ENCODE results near the gene EFHD1. TPM values are rescaled to one million over a fixed set of nuclear protein-coding genes. Genes with fewer than 3 reads are reported as not detected.

EFHD1 gene
- total and polyA plus RNA-seq, 2 experiments from 2014 or later, result 3.4 to 6.4 TPM

GRCh38 chr2:232653441-232653840 lies 20.0 kb downstream of the EFHD1 start:
- peaks cover 8% of the 10 kb centered on the region for H3K27me3 Mint-ChIP-seq (ENCODE audit: insufficient read depth, low read depth, poor library complexity)

More at GRCh38 chr2:232653441-232653840, 20.0 kb downstream of the EFHD1 start:
- DNase-seq (ENCODE audit: low spot score) (no peak), ATAC-seq (no peak; the same call in 2 of the 3 replicates)
- Histone ChIP-seq H3K27me3 (ENCODE audit: insufficient read depth) (no peaks in the 10 kb centered on the region), H4K20me1 (replicated peaks; ENCODE audit: insufficient read depth) (no peaks in the 10 kb centered on the region), H3K36me3 (ENCODE audit: insufficient read depth) (no peaks in the 10 kb centered on the region), H3F3A (replicated peaks; ENCODE audit: low read depth) (no peaks in the 10 kb centered on the region), H3K4me3 (no peak overlapping the region), H2AFZ (no peak overlapping the region), H3K9me2 (ENCODE audit: insufficient read depth) (no peaks in the 10 kb centered on the region), H3K27ac (ENCODE audit: low read depth) (no peak overlapping the region), H3K4me1 (ENCODE audit: insufficient read depth) (peaks cover 13% of the 10 kb centered on the region; the same call in 1 of the 2 replicates), H3K4me2 (no peak overlapping the region), H3K79me2 (replicated peaks; ENCODE audit: insufficient read depth) (no peaks in the 10 kb centered on the region)
- Mint-ChIP-seq H3K9me3 (no peaks in the 10 kb centered on the region), H3K27ac (no peak overlapping the region), H3K4me3 (no peak overlapping the region), H3K4me1 (no peaks in the 10 kb centered on the region; the same call in 1 of the 3 replicates), H3K36me3 (ENCODE audit: low read depth) (no peaks in the 10 kb centered on the region)
- TF ChIP-seq EZH2 (IDR thresholded peaks at IDR 0.05; ENCODE audit: low read depth, unreplicated experiment) (no peak), REST (IDR thresholded peaks at IDR 0.05; ENCODE audit: unreplicated experiment) (no peak), ZNF462 (CRISPR knock-in tag; IDR thresholded peaks at IDR 0.05) (no peak), JUNB (IDR thresholded peaks at IDR 0.05; ENCODE audit: unreplicated experiment) (no peak), CTCF (conservative IDR thresholded peaks at IDR 0.05; ENCODE audit: low read depth in 2 of 2) (no peak), ZNF114 (CRISPR knock-in tag; IDR thresholded peaks at IDR 0.05) (no peak), NANOG (IDR thresholded peaks at IDR 0.05; ENCODE audit: borderline replicate concordance) (no peak), POLR2AphosphoS5 (IDR thresholded peaks at IDR 0.05; ENCODE audit: low read depth) (no peak), ZNF331 (CRISPR knock-in tag; IDR thresholded peaks at IDR 0.05; ENCODE audit: low read depth) (no peak), CREB1 (CRISPR knock-in tag; IDR thresholded peaks at IDR 0.05; ENCODE audit: low read depth) (no peak), EZH2phosphoT487 (IDR thresholded peaks at IDR 0.05; ENCODE audit: unreplicated experiment) (no peak), ETS1 (IDR thresholded peaks at IDR 0.05) (no peak), STAT1 (IDR thresholded peaks at IDR 0.05; ENCODE audit: unreplicated experiment) (no peak)

All from GM23338 (cell line).